GM23338 (cell line): ENCODE results near the gene TMPRSS13. TPM values are rescaled to one million over a fixed set of nuclear protein-coding genes. Genes with fewer than 3 reads are reported as not detected.
A peak's percentile ranks its signal among the peaks of the same experiment; 100 is the strongest.

Experiments used
- ATAC-seq: fragments of 200-7000 bp; cut with Tn5 transposase; 3 replicates; pipeline ENCODE4 v1.9.1; 2020
- DNase-seq: peaks from one replicate; pipeline ENCODE4 v3.0.0-alpha.2; 2015; ENCODE audit warnings: low spot score
- H2AFZ ChIP-seq: fragments of 200-600 bp; sonication (generic); 2 replicates; pipeline ENCODE4 v1.8.0; 2016; ENCODE audit warnings: antibody characterized with exemption, mild to moderate bottlenecking, moderate library complexity
- H3F3A ChIP-seq: fragments of 200-600 bp; sonication (generic); replicated peaks from 2 replicates; pipeline ENCODE4 v1.8.0; 2017; ENCODE audit warnings: antibody characterized with exemption, mixed run types, low read depth
- H3K27ac ChIP-seq: fragments of 200-600 bp; sonication (generic); 2 replicates; pipeline ENCODE4 v1.6.1; 2016; ENCODE audit warnings: low read depth
- H3K27me3 ChIP-seq: fragments of 200-600 bp; sonication (generic); 2 replicates; pipeline ENCODE4 v1.8.0; 2016; ENCODE audit warnings: mild to moderate bottlenecking, mixed run types, moderate library complexity; ENCODE audit not compliant: insufficient read depth
- H3K36me3 ChIP-seq: fragments of 200-600 bp; sonication (generic); 2 replicates; pipeline ENCODE4 v1.8.0; 2016; ENCODE audit warnings: mild to moderate bottlenecking; ENCODE audit not compliant: insufficient read depth
- H3K4me1 ChIP-seq: fragments of 200-600 bp; sonication (generic); 2 replicates; pipeline ENCODE4 v1.8.0; 2016; ENCODE audit warnings: mild to moderate bottlenecking, moderate library complexity; ENCODE audit not compliant: insufficient read depth
- H3K4me2 ChIP-seq: fragments of 200-600 bp; sonication (generic); 2 replicates; pipeline ENCODE4 v1.7.1; 2017; ENCODE audit warnings: mixed run types
- H3K4me3 ChIP-seq: fragments of 200-600 bp; sonication (generic); 2 replicates; pipeline ENCODE4 v1.6.1; 2016; ENCODE audit warnings: mixed run types
- H3K79me2 ChIP-seq: fragments of 200-600 bp; sonication (generic); replicated peaks from 2 replicates; pipeline ENCODE4 v1.8.0; 2017; ENCODE audit warnings: mild to moderate bottlenecking; ENCODE audit not compliant: insufficient read depth
- H3K9me2 ChIP-seq: fragments of 200-600 bp; sonication (generic); 2 replicates; pipeline ENCODE4 v1.8.0; 2017; ENCODE audit not compliant: insufficient read depth
- H4K20me1 ChIP-seq: fragments of 200-600 bp; sonication (generic); replicated peaks from 2 replicates; pipeline ENCODE4 v1.8.0; 2017; ENCODE audit warnings: mild to moderate bottlenecking; ENCODE audit not compliant: insufficient read depth
- H3K27ac Mint-ChIP-seq: 2 replicates; pipeline ENCODE4 v1.8.0; 2020; ENCODE audit warnings: inconsistent platforms, mild to moderate bottlenecking, moderate library complexity, mixed read lengths
- H3K27me3 Mint-ChIP-seq: 3 replicates; pipeline ENCODE4 v1.8.0; 2022; ENCODE audit warnings: low read depth, mild to moderate bottlenecking, moderate library complexity, mixed read lengths, inconsistent platforms; ENCODE audit not compliant: insufficient read depth, poor library complexity
- H3K36me3 Mint-ChIP-seq: 3 replicates; pipeline ENCODE4 v1.8.0; 2021; ENCODE audit warnings: low read depth, mild to moderate bottlenecking, inconsistent platforms, moderate library complexity, mixed read lengths
- H3K4me1 Mint-ChIP-seq: 3 replicates; pipeline ENCODE4 v1.8.0; 2020; ENCODE audit warnings: mild to moderate bottlenecking, inconsistent platforms, mixed read lengths
- H3K4me3 Mint-ChIP-seq: 3 replicates; pipeline ENCODE4 v1.8.0; 2021; ENCODE audit warnings: moderate library complexity, mild to moderate bottlenecking, inconsistent platforms, mixed read lengths
- H3K9me3 Mint-ChIP-seq: 3 replicates; pipeline ENCODE4 v1.8.0; 2020; ENCODE audit warnings: moderate library complexity, mild to moderate bottlenecking, inconsistent platforms, mixed read lengths
- CTCF ChIP-seq, 2 experiments: fragments of 200-600 bp in 1 of 2; sonication (generic) in 1 of 2; conservative IDR thresholded peaks; 2 replicates each; pipeline versions ENCODE4 v1.5.1 to v1.6.1; 2016 to 2017; ENCODE audit warnings: antibody characterized with exemption in 2 of 2, low read depth in 2 of 2, mild to moderate bottlenecking in 2 of 2, moderate library complexity in 1 of 2
- EZH2phosphoT487 ChIP-seq: fragments of 200-600 bp; sonication (generic); IDR thresholded peaks from one replicate; pipeline ENCODE4 v1.8.1; 2018; ENCODE audit warnings: antibody characterized with exemption; ENCODE audit not compliant: unreplicated experiment
- JUNB ChIP-seq: IDR thresholded peaks from one replicate; pipeline ENCODE4 v1.6.1; 2016; ENCODE audit warnings: antibody characterized with exemption; ENCODE audit not compliant: unreplicated experiment
- NANOG ChIP-seq: IDR thresholded peaks from 2 replicates; pipeline ENCODE4 v1.6.1; 2016; ENCODE audit warnings: antibody characterized with exemption, borderline replicate concordance
- POLR2AphosphoS5 ChIP-seq: IDR thresholded peaks from 2 replicates; pipeline ENCODE4 v1.6.1; 2016; ENCODE audit warnings: antibody characterized with exemption, low read depth
- REST ChIP-seq: IDR thresholded peaks from one replicate; pipeline ENCODE4 v1.6.1; 2018; ENCODE audit warnings: antibody characterized with exemption; ENCODE audit not compliant: unreplicated experiment
- STAT1 ChIP-seq: IDR thresholded peaks from one replicate; pipeline ENCODE4 v1.6.1; 2016; ENCODE audit warnings: antibody characterized with exemption; ENCODE audit not compliant: unreplicated experiment
- ZNF114 ChIP-seq: fragments of 250-450 bp; sonication (Bioruptor Pico); IDR thresholded peaks from 2 replicates; pipeline ENCODE4 v1.5.0; 2020; ENCODE audit warnings: mild to moderate bottlenecking, moderate library complexity
- ZNF462 ChIP-seq: fragments of 250-450 bp; sonication (Bioruptor Pico); IDR thresholded peaks from 2 replicates; pipeline ENCODE4 v1.5.0; 2020; ENCODE audit warnings: mild to moderate bottlenecking, moderate library complexity
- polyA plus RNA-seq: library from polyadenylated mRNA; unstranded; fragments of >200 nt; fragmentation: Nextera tagmentation; extraction: Ambion mirVana; gene quantifications from 2 replicates; pipeline ENCODE4 v1.2.1, GENCODE V29; 2016
- total RNA-seq: library from RNA; depleted of rRNA; stranded (reverse); fragments of >200 nt; shearing (Covaris generic); gene quantifications from 2 replicates; pipeline ENCODE4 v1.2.3, GENCODE V29; 2014

The TMPRSS13 gene
- total and polyA plus RNA-seq, 2 experiments from 2014 or later: 0.31 TPM; not detected in 1

GRCh38 chr11:117873828-117874125 is 55.4 kb downstream of the TMPRSS13 start:
- no peaks in the 10 kb centered on the region for H3K36me3 Mint-ChIP-seq
- DNase-seq (no peak), ATAC-seq (no peak)
- Histone ChIP-seq H3K4me3 (no peak overlapping the region), H3K4me2 (peak overlapping the region; percentile 99; the same call in 1 of the 2 replicates), H3K9me2 (no peaks in the 10 kb centered on the region), H3K79me2 (peaks cover 15% of the 10 kb centered on the region; the same call in 1 of the 2 replicates), H3K4me1 (peaks cover 43% of the 10 kb centered on the region), H3K36me3 (no peaks in the 10 kb centered on the region), H3K27me3 (peaks cover 33% of the 10 kb centered on the region), H2AFZ (no peak overlapping the region), H3K27ac (no peak overlapping the region), H4K20me1 (peaks cover 7% of the 10 kb centered on the region; the same call in 1 of the 2 replicates), H3F3A (no peaks in the 10 kb centered on the region; the same call in 1 of the 2 replicates)
- TF ChIP-seq POLR2AphosphoS5: no peak
- TF ChIP-seq NANOG: no peak
- TF ChIP-seq EZH2phosphoT487: no peak
- TF ChIP-seq CTCF (conservative IDR thresholded peaks at IDR 0.05; ENCODE audit: low read depth in 2 of 2): no peak
- no peak for TF ChIP-seq JUNB
- TF ChIP-seq REST: no peak
- no peak for TF ChIP-seq ZNF462
- no peak for TF ChIP-seq ZNF114 (CRISPR knock-in tag)
- no peak for TF ChIP-seq STAT1
- H3K27ac Mint-ChIP-seq: no peak overlapping the region
- H3K27me3 Mint-ChIP-seq: peaks cover 18% of the 10 kb centered on the region
- peak overlapping the region; percentile 97 for H3K4me3 Mint-ChIP-seq
- H3K4me1 Mint-ChIP-seq: peaks cover 60% of the 10 kb centered on the region
- H3K9me3 Mint-ChIP-seq: no peaks in the 10 kb centered on the region
